B cell (primary cell): ENCODE measurements around the gene PDE4B. TPM values are rescaled to one million over a fixed set of nuclear protein-coding genes. Genes with fewer than 3 reads are reported as not detected.

Source experiments
- ATAC-seq: fragments of 200-7000 bp; cut with Tn5 transposase; one replicate; pipeline ENCODE4 v1.10.0; 2021; ENCODE audit warnings: low read depth, mild to moderate bottlenecking, moderate number of reproducible peaks, moderate library complexity
- CTCF ChIA-PET: fragments of 350-600 bp; sonication (Branson Sonifier 250); formaldehyde crosslinking; loops from one replicate; lab custom pipeline; 2021; ENCODE audit warnings: antibody characterized with exemption, inconsistent platforms; lab: Charles Lee
- POLR2A ChIA-PET: fragments of 350-600 bp; sonication (Branson Sonifier 250); formaldehyde crosslinking; loops from one replicate; lab custom pipeline; 2021; ENCODE audit warnings: antibody characterized with exemption; lab: Charles Lee
- DNase-seq: peaks from one replicate; pipeline ENCODE4 v3.0.0; 2013
- H2AFZ ChIP-seq: 2 replicates; pipeline ENCODE4 v1.6.1; 2012; ENCODE audit warnings: mild to moderate bottlenecking, low read depth, low read length; ENCODE audit not compliant: insufficient read depth, poor library complexity, severe bottlenecking
- H3K27ac ChIP-seq, 2 donors: 1 replicate in 1 of 2; 2 replicates in 1 of 2; pipeline ENCODE4 v1.5.1; 2012 to 2013; ENCODE audit warnings: low read length in 2 of 2, mild to moderate bottlenecking in 2 of 2, moderate library complexity in 1 of 2
- H3K27me3 ChIP-seq, 4 experiments: fragments of 200-600 bp in 1 of 4; sonication (generic) in 1 of 4; replicated peaks in 1 of 4; 1 replicate in 2 of 4; 2 replicates in 2 of 4; pipeline versions ENCODE4 v1.6.1 to v1.7.0; 2013 to 2016; ENCODE audit warnings: low read length in 3 of 4, mild to moderate bottlenecking in 2 of 4, mixed read lengths in 1 of 4, moderate library complexity in 1 of 4; ENCODE audit not compliant: insufficient read depth in 4 of 4, control insufficient read depth in 3 of 4; ENCODE audit errors: control extremely low read depth in 1 of 4
- H3K36me3 ChIP-seq, 2 experiments: replicated peaks in 1 of 2; 1 replicate in 1 of 2; 2 replicates in 1 of 2; pipeline versions ENCODE4 v1.6.1 to v1.7.1; 2013; ENCODE audit warnings: low read length in 1 of 2; ENCODE audit not compliant: insufficient read depth in 2 of 2, control insufficient read depth in 1 of 2; ENCODE audit errors: control extremely low read depth in 1 of 2, extremely low read depth in 1 of 2
- H3K4me1 ChIP-seq, 2 donors: fragments of 200-600 bp in 1 of 2; sonication (generic) in 1 of 2; 1 replicate in 1 of 2; 2 replicates in 1 of 2; pipeline versions ENCODE4 v1.5.1 to v1.6.1; 2013 to 2017; ENCODE audit warnings: low read length in 2 of 2; ENCODE audit not compliant: control insufficient read depth in 2 of 2, insufficient read depth in 2 of 2
- H3K4me2 ChIP-seq: replicated peaks from 2 replicates; pipeline ENCODE3; 2012; ENCODE audit warnings: mild to moderate bottlenecking, low read depth, low read length; ENCODE audit not compliant: poor library complexity, severe bottlenecking
- H3K4me3 ChIP-seq, 5 experiments: fragments of 200-600 bp in 1 of 5; sonication (generic) in 1 of 5; 1 replicate in 3 of 5; 2 replicates in 2 of 5; pipeline versions ENCODE4 v1.5.1 to v1.7.0; 2011 to 2016; ENCODE audit warnings: low read length in 4 of 5, mild to moderate bottlenecking in 4 of 5, low read depth in 2 of 5, control low read depth in 1 of 5, moderate library complexity in 1 of 5; ENCODE audit not compliant: insufficient read depth in 1 of 5; ENCODE audit errors: control extremely low read depth in 1 of 5, extremely low read depth in 1 of 5
- H3K79me2 ChIP-seq: fragments of 200-600 bp; sonication (generic); one replicate; pipeline ENCODE4 v1.6.0; 2016; ENCODE audit warnings: low read length; ENCODE audit not compliant: control insufficient read depth, insufficient read depth
- H3K9ac ChIP-seq: fragments of 200-600 bp; sonication (generic); 2 replicates; pipeline ENCODE4 v1.6.1; 2017; ENCODE audit warnings: mild to moderate bottlenecking, low read length, moderate library complexity
- H3K9me3 ChIP-seq, 3 donors: one replicate each; pipeline versions ENCODE4 v1.6.1 to v1.7.1; 2013; ENCODE audit warnings: low read length in 2 of 3; ENCODE audit not compliant: control insufficient read depth in 2 of 3, insufficient read depth in 1 of 3; ENCODE audit errors: control extremely low read depth in 1 of 3
- H4K20me1 ChIP-seq: 2 replicates; pipeline ENCODE4 v1.6.0; 2012; ENCODE audit warnings: mild to moderate bottlenecking, low read length; ENCODE audit not compliant: insufficient read depth, control insufficient read depth, poor library complexity, severe bottlenecking
- H3K27ac Mint-ChIP-seq: one replicate; pipeline ENCODE4 v1.8.0; 2021; ENCODE audit warnings: mixed read lengths
- H3K27me3 Mint-ChIP-seq: one replicate; pipeline ENCODE4 v1.8.0; 2021; ENCODE audit warnings: mixed read lengths
- H3K4me1 Mint-ChIP-seq: one replicate; pipeline ENCODE4 v1.8.0; 2021; ENCODE audit warnings: mixed read lengths
- H3K4me3 Mint-ChIP-seq: one replicate; pipeline ENCODE4 v1.8.0; 2021; ENCODE audit warnings: mixed read lengths
- H3K9me3 Mint-ChIP-seq: one replicate; pipeline ENCODE4 v1.8.0; 2022; ENCODE audit warnings: mixed read lengths; ENCODE audit not compliant: insufficient read depth
- CTCF ChIP-seq: fragments of 200-600 bp; IDR thresholded peaks from one replicate; pipeline ENCODE4 v1.8.0; 2022; ENCODE audit warnings: antibody characterized with exemption, mild to moderate bottlenecking
- EZH2 ChIP-seq: IDR thresholded peaks from 2 replicates; pipeline ENCODE4 v1.6.1; 2012; ENCODE audit warnings: borderline replicate concordance, low read depth, mild to moderate bottlenecking, moderate library complexity, low read length; ENCODE audit not compliant: insufficient read depth, poor library complexity, severe bottlenecking
- WGBS: methylation state at CpG from one replicate; pipeline ENCODE4 v1.1.5; 2013; ENCODE audit warnings: missing lambda C conversion rate; ENCODE audit not compliant: insufficient coverage; 5-methylcytosine and 5-hydroxymethylcytosine counted together
- intact Hi-C: fragments of 100-400 bp; cut with micrococcal nuclease; formaldehyde crosslinking; loops from one replicate; pipeline ENCODE4 v1.10.0; 2022
- polyA plus RNA-seq: library from polyadenylated mRNA; depleted of rRNA; stranded (reverse); fragments of >200 nt; gene quantifications from 2 replicates; pipeline ENCODE4 v1.2.3, GENCODE V29; 2012
- total RNA-seq, 2 donors: library from RNA; stranded (reverse); fragments of 120-200 nt in 1 of 2; gene quantifications; 1 replicate in 1 of 2; 2 replicates in 1 of 2; pipeline versions ENCODE4 v1.2.3 to v1.2.4, GENCODE V29; 2013 to 2022

Gene PDE4B
- total and polyA plus RNA-seq, 2 donors (not counting 1 experiment from before 2014, with no cell fraction given) = 63.7 to 242 TPM

GRCh38 chr1:65772607-65773006 lies 20.1 kb upstream of the PDE4B start:
- POLR2A ChIA-PET = no interaction called here
- ATAC-seq (no peak), DNase-seq (no peak)
- CTCF ChIA-PET = no interaction called here
- Histone ChIP-seq H3K4me3 (no peak overlapping the region), H3K9me3 (no peaks in the 10 kb centered on the region), H3K4me2 (no peak overlapping the region), H3K9ac (no peak overlapping the region), H2AFZ (no peak overlapping the region), H4K20me1 (no peaks in the 10 kb centered on the region), H3K27me3 (peaks cover 0 to 4% (median 0%) of the 10 kb centered on the region in 4 experiments), H3K79me2 (no peaks in the 10 kb centered on the region), H3K4me1 (no peaks in the 10 kb centered on the region), H3K36me3 (no peaks in the 10 kb centered on the region), H3K27ac (no peak overlapping the region)
- TF ChIP-seq CTCF (no peak), EZH2 (no peak)
- no peaks in the 10 kb centered on the region for H3K9me3 Mint-ChIP-seq
- H3K4me3 Mint-ChIP-seq = no peak overlapping the region
- no CpG with 5 or more reads among the region's 2 CpGs for WGBS
- H3K4me1 Mint-ChIP-seq = no peaks in the 10 kb centered on the region
- intact Hi-C loops = no loop called here
- no peak overlapping the region for H3K27ac Mint-ChIP-seq
- H3K27me3 Mint-ChIP-seq = no peaks in the 10 kb centered on the region

DNA sequence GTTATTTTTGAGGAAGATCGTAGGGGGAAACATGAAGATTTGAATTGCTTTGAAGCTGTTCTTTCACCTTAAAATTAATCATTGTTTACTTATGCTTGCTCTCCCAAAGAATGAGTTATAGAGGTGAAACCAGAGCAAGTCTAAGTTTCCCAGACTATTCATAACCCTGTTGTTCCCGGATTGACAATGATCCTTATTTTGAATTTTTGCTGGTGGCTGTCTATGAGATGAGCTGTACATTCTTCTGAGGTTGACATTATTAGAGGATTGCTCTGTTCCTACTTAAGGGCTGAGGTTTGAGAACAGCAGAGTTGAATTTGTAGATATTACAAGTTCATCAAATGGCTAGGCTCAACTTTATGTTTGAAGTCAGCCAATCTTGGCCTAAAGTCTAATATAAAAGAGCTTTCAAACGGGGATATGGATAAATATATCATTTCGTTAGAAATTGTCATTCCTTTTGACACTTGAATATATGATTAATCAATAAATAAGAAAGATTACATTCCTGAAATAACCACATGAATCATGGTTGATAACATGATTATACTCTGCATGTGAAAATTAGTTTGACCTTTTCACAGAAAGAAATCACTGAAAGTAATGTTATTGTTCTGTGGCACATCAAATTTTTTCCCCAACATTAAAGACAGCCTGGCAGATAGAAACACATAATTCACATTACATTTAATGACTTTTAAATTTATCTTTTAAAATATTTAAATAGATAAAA lies 19.1 kb upstream of the PDE4B start:
- Mint-ChIP-seq H3K27me3 (no peaks in the 10 kb centered on the region), H3K27ac (no peak overlapping the region), H3K9me3 (no peaks in the 10 kb centered on the region), H3K4me3 (no peak overlapping the region), H3K4me1 (no peaks in the 10 kb centered on the region)
- Histone ChIP-seq H2AFZ (no peak overlapping the region), H3K36me3 (no peaks in the 10 kb centered on the region), H3K4me3 (no peak overlapping the region), H3K27me3 (peaks cover 0 to 6% (median 0%) of the 10 kb centered on the region in 4 experiments), H3K4me1 (no peaks in the 10 kb centered on the region), H3K9ac (no peak overlapping the region), H3K79me2 (no peaks in the 10 kb centered on the region), H3K9me3 (no peaks in the 10 kb centered on the region), H3K4me2 (no peak overlapping the region), H4K20me1 (no peaks in the 10 kb centered on the region), H3K27ac (no peak overlapping the region)
- no CpG with 5 or more reads among the region's 4 CpGs for WGBS
- ChIA-PET POLR2A (no interaction called here), CTCF (interaction anchor here (0.6 kb wide), 1 partner anchor 1752 kb away, joined by 3 read pairs; no protein-coding TSS in a partner anchor)
- intact Hi-C loops = no loop called here
- ATAC-seq = no peak
- no peak for DNase-seq
- no peak for TF ChIP-seq CTCF
- TF ChIP-seq EZH2 = no peak
